Fibroblast of lung (primary cell): ENCODE measurements around the gene VASN.

ENCODE experiments used
- CTCF ChIP-seq, 2 donors: IDR thresholded peaks in 1 of 2; conservative IDR thresholded peaks in 1 of 2; 1 replicate in 1 of 2; 2 replicates in 1 of 2; pipeline ENCODE4 v1.5.1; 2011 to 2012; ENCODE audit warnings: low read length in 2 of 2, control low read depth in 1 of 2, inconsistent platforms in 1 of 2, low read depth in 1 of 2, mild to moderate bottlenecking in 1 of 2
- EZH2 ChIP-seq: IDR thresholded peaks from 2 replicates; pipeline ENCODE4 v1.5.1; 2012; ENCODE audit warnings: low read length, control low read depth, mild to moderate bottlenecking; ENCODE audit errors: missing control alignments

- TF ChIP-seq CTCF (conservative IDR thresholded peaks at IDR 0.05 in 1 of 2, IDR thresholded peaks at IDR 0.05 in 1 of 2; ENCODE audit: low read depth in 1 of 2, low read length in 2 of 2) (no peak), EZH2 (no peak)
These were observed 9.7 kb upstream of the VASN start for GRCh38 chr16:4361944-4362311.
